Dedifferentiated amniotic fluid mesenchymal stem cell (primary cell): ENCODE results near the gene XXYLT1.

ENCODE experiments used
- DNase-seq: peaks from one replicate; pipeline ENCODE4 v3.0.0-alpha.2; 2016; ENCODE audit errors: extremely low spot score

XXYLT1 gene

GRCh38 chr3:195025884-195026200 is 245.1 kb downstream of the XXYLT1 start:
- no peak for DNase-seq

GRCh38 chr3:195025056-195025883 is 245.7 kb downstream of the XXYLT1 start:
- DNase-seq, result no peak

GRCh38 chr3:195023989-195024388 is 247.0 kb downstream of the XXYLT1 start:
- no peak for DNase-seq

- no peak for DNase-seq
Observed at GRCh38 chr3:195023576-195023975, 247.4 kb downstream of the XXYLT1 start.

- DNase-seq, result no peak
Observed at GRCh38 chr3:195021692-195022091, 249.3 kb downstream of the XXYLT1 start.

- no peak for DNase-seq
Observed at GRCh38 chr3:195020921-195021320, 250.0 kb downstream of the XXYLT1 start.

- DNase-seq, result no peak
Observed at GRCh38 chr3:195020185-195020584, 250.8 kb downstream of the XXYLT1 start.

- DNase-seq, result no peak
Observed at GRCh38 chr3:195019335-195019734, 251.6 kb downstream of the XXYLT1 start.
